ENCODE results near the gene PCNX4.

The PCNX4 gene

DNA sequence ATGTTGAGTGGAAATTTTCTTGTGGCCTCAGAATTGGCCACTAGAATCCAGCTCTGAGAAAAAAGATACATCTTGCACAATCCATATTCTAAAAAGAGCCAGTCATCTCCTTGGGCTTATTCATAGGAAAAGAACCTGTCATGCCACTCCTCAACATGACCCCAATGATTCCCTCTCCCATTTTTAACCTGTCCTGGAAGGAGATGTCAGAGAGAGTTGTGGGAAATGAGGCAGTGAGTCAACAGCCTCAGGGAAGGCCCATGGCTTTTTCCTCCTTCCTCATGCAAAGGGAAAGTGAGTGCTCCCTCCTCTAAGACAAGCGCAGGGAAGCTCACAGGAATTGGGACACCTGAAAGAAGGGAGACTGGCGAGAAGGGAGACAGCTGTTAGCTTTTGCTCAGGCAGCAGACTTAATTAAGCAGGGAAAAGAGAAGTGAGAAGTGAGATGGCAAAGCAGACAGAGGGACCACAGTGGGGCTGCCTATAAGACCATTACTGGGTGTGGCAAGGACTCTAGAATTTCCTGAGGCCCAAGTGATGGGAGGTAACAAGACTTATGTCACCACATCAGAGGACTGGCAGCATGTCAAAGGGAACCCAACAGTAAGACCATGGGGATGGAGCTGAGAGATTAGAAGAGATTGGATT lies 83.7 kb downstream of the PCNX4 start:
- DNase-seq: no peak

DNA sequence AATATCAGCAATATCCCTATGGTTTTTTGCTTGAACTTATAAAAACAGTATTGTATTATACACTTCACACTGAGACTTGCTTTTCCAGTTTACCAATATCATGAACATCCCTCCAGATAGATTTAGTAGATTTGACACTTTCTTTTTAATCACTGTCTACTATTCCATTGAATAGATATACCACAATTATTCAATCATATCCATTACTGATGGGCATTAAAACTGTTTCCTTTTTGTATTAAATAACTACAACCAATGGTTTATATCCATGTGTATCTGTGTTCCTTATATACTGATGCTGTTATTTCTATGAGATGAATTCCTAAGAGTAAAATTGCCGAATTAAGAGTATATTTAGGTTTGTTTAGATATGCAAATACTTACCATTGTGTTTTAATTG lies 86.4 kb downstream of the PCNX4 start:
- no peak for DNase-seq

DNA sequence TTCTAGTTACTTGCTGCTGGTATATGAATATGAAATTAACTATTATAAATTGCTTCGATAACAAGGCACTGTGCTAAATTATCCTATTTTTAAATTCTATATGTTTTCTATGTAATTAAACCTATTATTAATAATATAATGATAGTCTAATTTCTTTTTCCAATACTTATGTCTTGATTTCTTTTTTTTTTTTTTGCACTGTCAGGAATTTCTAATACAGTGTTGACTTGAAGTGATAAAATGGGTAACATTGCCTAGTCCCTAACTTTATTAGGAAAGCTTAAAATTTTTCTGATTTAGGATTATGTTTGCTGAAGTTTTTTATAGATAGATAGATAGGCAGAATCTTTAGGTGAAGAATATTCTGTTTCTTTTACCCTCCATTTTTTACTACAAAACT lies 87.1 kb downstream of the PCNX4 start:
- DNase-seq: no peak

DNA sequence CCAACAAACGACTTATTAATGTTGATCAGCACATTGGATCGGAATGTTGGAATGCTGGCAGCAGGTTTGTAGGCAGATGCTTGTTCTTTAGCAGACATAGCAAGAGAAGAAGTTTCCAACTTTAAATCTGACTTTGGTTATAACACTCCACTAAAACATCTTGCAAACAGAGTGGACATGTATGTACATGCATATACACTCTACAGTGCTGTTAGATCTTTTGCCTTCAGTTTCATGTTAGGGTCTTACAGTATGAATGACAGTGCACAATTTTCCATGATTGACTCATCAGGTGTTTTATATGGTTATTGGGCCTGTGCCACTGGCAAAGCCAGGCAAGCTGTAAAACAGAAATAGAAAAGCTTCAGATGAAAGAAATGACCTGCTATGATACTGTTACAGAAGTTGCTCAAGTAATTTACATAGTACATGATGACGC lies 87.7 kb downstream of the PCNX4 start:
- no peak for DNase-seq

- DNase-seq: no peak
Measured at GRCh38 chr14:60183138-60183537, 91.4 kb downstream of the PCNX4 start.

DNA sequence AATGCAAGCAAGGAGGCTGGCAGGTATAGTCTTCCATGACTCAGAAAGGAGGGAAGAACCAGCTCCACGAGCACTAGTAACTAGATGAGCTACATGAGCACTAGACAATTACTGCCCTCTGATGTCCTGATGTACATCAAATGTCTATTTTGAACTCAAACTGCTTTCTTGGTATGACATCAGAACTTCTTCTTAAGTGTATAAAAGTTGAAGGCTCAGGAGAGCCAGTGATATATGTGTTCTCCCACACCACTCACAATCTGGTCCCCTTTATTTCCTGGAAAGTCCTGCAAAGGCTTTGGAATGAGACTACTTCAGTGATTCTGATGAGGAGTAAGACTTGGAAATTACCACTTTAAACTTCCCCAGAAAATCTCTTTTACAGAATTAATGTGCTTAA lies 92.0 kb downstream of the PCNX4 start:
- DNase-seq: no peak

- DNase-seq: peak; percentile 83
Measured at GRCh38 chr14:60184146-60184904, 92.6 kb downstream of the PCNX4 start.

GRCh38 chr14:60184905-60185555 lies 93.3 kb downstream of the PCNX4 start:
- no peak for DNase-seq

DNA sequence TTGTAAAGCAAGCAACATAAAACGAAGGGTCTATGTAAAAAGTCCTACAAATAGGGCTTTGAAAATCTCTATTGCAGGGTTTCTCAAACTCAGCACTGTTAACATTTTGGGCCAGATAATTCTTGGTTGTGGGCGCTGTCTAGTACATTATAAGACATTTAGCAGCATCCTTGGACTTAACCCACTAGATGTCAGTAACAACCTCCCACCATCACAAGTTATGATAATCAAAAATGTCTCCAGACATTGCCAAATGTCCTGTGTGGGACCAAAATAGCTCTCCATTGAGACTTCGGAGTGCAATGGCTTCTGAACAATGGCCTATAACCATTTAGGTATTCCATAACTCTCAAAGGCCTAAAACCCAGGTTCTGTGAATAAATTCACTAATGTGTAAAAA lies 96.4 kb downstream of the PCNX4 start:
- DNase-seq: peak; percentile 14

- DNase-seq: no peak
Measured at GRCh38 chr14:60188696-60189095, 97.0 kb downstream of the PCNX4 start.

DNA sequence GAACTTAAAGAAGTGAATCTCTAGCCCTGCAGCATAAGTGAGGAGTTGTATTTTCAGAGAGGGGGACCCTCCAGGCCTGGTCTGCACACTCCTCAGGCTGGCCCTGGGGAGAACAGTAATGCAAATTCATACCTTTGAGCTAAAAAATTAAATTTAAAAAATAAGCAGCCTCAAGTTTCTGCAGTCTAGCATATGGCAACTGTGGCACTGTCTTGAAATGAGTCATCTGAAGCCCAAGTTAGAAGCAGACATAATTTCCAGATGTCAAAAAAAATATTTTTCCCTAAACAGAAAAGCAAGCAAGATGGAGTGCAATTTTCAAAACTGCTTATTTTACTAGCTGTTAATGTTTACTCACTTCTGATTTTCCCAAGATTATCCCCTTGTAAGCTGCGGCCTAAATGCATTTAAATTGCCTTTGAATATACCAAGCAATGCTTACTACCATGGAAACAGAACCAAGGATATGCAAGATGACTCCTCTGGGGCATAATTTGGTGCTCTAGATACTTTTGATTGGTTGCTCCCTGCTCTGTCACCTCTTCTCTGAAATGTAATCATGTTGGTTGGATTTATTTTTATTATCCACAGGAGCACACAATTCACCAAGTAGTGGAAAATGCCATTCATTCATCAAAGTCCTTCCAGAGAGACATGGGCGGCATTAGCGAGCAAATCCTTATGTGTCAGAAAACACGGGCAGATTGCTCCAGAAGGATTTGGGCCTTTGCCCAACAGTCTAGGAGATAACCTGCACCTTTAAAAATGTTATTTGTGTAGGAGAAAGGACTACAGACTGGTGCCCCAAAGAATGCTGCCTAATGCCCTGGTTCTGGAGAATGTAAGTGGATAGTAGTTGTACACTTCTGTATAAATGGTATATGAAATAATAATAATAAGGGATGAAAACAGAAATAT lies 98.5 kb downstream of the PCNX4 start:
- DNase-seq: no peak

GRCh38 chr14:60195179-60195810 lies 103.6 kb downstream of the PCNX4 start:
- peak; percentile 2 for DNase-seq

DNA sequence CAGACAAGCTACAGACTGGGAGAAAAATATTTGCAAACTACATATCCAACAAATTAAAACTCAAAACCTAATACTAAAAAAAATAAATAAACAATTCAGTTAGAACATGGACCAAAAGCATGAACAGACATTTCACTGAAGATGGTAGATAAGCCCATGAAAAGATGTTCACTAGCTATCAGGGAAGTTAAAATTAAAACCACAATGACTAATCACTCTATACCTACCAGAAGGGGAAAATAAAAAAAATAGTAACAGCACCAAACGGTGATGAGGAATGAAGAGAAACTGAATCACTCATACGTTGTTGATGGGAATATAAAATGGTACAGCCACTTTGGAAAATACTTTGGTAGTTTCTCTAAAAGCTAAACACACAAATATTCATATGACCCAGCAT lies 104.6 kb downstream of the PCNX4 start:
- no peak for DNase-seq

GRCh38 chr14:60197629-60198303 lies 106.0 kb downstream of the PCNX4 start:
- DNase-seq: no peak

- no peak for DNase-seq
Measured at GRCh38 chr14:60199321-60199720, 107.6 kb downstream of the PCNX4 start.

DNA sequence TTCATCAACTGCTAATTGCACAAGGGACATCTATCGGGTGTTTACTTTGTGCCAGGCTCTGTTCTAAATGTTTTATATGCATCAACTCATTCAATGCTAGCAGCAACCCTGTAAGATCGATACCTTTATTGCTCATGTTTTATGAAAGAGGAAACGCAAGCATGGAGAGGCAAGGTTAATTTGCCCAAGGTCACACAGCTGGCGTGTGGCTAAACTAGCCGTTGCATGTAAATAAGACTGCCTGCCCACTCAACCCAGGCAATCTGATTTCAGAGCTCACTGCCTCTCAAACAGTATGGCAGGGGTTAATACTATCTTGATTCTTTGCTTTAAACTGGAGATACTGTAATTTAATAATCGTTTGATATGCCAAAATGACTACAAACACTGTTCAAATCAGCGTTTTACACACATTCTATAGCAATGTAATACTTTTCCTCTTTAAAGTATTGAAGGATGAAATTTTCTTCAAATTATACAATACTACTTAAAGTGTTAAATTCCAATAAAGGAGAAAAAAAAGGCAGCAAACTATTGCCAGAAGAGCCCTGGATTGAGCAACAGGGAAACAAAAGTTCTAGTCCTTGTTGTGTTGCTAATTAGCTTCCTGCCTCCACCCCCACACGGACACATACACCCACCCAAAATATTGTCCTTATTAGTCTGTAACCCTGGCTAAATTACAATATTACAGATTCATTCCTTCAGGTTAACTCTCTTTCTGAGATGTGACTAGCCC lies 112.5 kb downstream of the PCNX4 start:
- peak; percentile 10 for DNase-seq

DNA sequence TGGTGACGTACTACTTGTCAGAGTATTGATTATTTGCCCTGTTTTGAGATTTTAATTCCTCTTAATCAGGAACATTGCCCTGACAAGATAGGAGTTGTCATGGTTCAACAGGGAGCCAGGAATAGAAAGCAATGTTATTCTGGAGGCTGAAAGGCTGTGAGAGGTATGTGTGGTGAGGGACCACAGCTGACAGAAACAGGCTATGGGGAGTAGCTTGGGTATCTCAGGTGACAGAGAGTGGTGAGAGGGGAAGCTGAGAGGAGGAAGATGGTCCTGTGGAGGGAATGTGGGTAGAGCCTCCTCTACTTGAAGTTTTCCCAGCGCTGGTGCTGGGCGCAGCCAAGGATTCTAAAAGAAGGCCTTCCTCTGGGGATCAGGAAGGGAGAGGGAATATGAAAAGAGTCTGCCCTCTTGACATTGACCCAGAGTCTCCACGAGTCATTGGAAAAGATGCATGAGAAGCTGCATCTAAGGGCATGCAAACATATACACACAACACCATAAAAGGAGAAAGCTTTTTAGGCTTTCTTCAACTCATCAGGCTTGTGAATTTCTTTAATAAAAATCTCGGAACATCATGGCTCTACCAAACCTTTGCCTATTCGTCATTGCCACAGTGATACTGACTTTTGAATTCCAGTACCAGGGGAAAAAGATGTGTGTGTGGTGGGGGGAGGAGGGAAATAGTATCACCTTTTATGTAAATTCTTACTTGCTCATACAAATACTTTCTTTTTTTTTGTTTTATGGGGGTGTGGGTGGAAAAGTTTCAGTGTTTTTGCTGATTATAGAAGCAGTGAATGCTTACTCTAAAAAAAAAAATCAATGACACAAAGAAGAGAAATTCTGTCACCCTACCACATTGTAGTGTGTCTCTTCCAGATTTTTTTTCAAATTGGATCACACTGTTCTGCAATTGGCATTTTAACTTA lies 113.4 kb downstream of the PCNX4 start:
- no peak for DNase-seq

GRCh38 chr14:60206249-60206670 lies 114.5 kb downstream of the PCNX4 start:
- no peak for DNase-seq

DNA sequence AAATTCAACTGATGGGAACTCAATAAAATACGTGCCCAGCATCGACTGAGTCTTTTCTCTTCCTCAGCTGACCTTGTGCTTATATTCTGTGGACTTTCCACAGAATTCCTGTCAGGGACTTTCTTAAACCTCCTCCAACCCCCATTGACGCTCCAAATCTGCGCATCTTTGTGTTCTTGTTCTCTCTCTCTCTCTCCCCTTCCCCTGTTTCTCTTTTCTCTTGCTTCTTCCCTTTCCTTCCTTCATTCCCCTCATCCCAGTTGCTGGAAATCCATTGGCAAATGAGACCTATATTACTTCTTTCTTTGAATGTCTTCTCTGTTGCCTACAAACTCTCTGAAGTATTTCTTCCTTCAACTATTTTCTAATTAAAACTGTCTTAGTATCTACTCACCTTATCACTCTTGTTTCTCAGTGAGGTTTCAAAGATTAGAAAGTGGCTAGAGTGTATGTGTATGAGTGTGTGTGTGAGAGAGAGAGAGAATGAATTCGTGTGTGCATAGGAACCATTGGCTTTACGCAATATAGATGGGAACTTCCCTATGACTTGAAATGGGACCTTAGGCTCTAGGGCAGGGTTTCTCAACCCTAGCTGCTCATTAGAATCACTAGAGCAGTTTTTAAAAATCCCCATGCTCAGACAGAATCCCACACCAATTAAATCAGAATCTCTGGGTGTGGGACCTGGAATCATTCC lies 115.3 kb downstream of the PCNX4 start:
- no peak for DNase-seq
